HCT116 (cell line): ENCODE measurements around the gene FAM98A. TPM values are rescaled to one million over a fixed set of nuclear protein-coding genes. Genes with fewer than 3 reads are reported as not detected.

Experiments used
- ATAC-seq: fragments of 200-7000 bp; cut with Tn5 transposase; 2 replicates; pipeline ENCODE4 v1.9.1; 2020; ENCODE audit warnings: mild to moderate bottlenecking, moderate library complexity
- BruUV-seq: library from RNA; stranded (reverse); fragments of 400-500 nt; replicated peaks from 2 replicates; lab custom pipeline; 2021; lab: Mats Ljungman, UMichigan
- CTCF ChIA-PET: fragments of 300-600 bp; sonication (Branson Sonifier 250); formaldehyde crosslinking; loops from one replicate; lab custom pipeline; 2021; ENCODE audit warnings: antibody characterized with exemption; lab: Charles Lee
- POLR2A ChIA-PET: fragments of 300-600, 350-600 bp; sonication (Branson Sonifier 250); formaldehyde crosslinking; loops from one replicate; lab custom pipeline; 2021; ENCODE audit warnings: antibody characterized with exemption; lab: Charles Lee
- RAD21 ChIA-PET, 2 experiments: fragments of 300-600 bp; sonication (Branson Sonifier 250); formaldehyde crosslinking; loops; one replicate each; lab custom pipeline; 2023; ENCODE audit warnings: low total read pairs in 2 of 2; ENCODE audit not compliant: uncharacterized antibody in 2 of 2, unreplicated experiment in 2 of 2, low non-redundant PET in 1 of 2; lab: Charles Lee
- DNase-seq: peaks from one replicate; pipeline ENCODE4 v3.0.0-alpha.2; 2010; ENCODE audit warnings: low read depth, low spot score
- H2AFZ ChIP-seq: fragments of 200-600 bp; shearing (Covaris generic), sonication (generic); 2 replicates; pipeline ENCODE4 v1.6.1; 2017; ENCODE audit warnings: low read depth, mixed run types, mixed read lengths, antibody characterized with exemption, low read length; ENCODE audit not compliant: poor library complexity, severe bottlenecking
- H3K27ac ChIP-seq: 2 replicates; pipeline ENCODE4 v1.5.1; 2012; ENCODE audit warnings: low read depth, low read length
- H3K27me3 ChIP-seq: fragments of 200-600 bp; sonication (generic); 2 replicates; pipeline ENCODE4 v1.6.1; 2016; ENCODE audit warnings: mixed run types, low read length, mixed read lengths; ENCODE audit not compliant: insufficient read depth
- H3K36me3 ChIP-seq, 2 experiments: fragments of 200-500 bp in 1 of 2; fragments of 200-600 bp in 1 of 2; sonication (Bioruptor generic) in 1 of 2; sonication (generic) in 1 of 2; 2 replicates each; pipeline versions ENCODE4 v1.5.1 to v1.6.1; 2014 to 2016; ENCODE audit warnings: low read length in 2 of 2, inconsistent platforms in 1 of 2, mixed read lengths in 1 of 2, mixed run types in 1 of 2; ENCODE audit not compliant: insufficient read depth in 2 of 2, control insufficient read depth in 1 of 2
- H3K4me1 ChIP-seq, 2 experiments: fragments of 200-600 bp in 1 of 2; sonication (generic) in 1 of 2; 2 replicates each; pipeline versions ENCODE4 v1.5.1 to v1.6.1; 2012 to 2017; ENCODE audit warnings: low read length in 2 of 2, inconsistent platforms in 1 of 2, mild to moderate bottlenecking in 1 of 2, mixed read lengths in 1 of 2, mixed run types in 1 of 2, moderate library complexity in 1 of 2; ENCODE audit not compliant: insufficient read depth in 2 of 2, control insufficient read depth in 1 of 2
- H3K4me2 ChIP-seq: fragments of 200-600 bp; sonication (generic); 2 replicates; pipeline ENCODE4 v1.6.1; 2017; ENCODE audit warnings: mixed run types, low read length, mixed read lengths
- H3K4me3 ChIP-seq, 2 experiments: fragments of 200-600 bp in 1 of 2; sonication (generic) in 1 of 2; replicated peaks in 1 of 2; 2 replicates each; pipeline ENCODE4 v1.5.1; 2011 to 2016; ENCODE audit warnings: low read length in 2 of 2, control low read depth in 1 of 2, low read depth in 1 of 2, mild to moderate bottlenecking in 1 of 2, mixed read lengths in 1 of 2, mixed run types in 1 of 2
- H3K79me2 ChIP-seq: fragments of 200-600 bp; sonication (generic); 2 replicates; pipeline ENCODE4 v1.6.1; 2017; ENCODE audit warnings: mild to moderate bottlenecking, mixed run types, low read length, moderate library complexity, mixed read lengths; ENCODE audit not compliant: insufficient read depth
- H3K9ac ChIP-seq: fragments of 200-600 bp; sonication (generic); 2 replicates; pipeline ENCODE4 v1.6.1; 2016; ENCODE audit warnings: low read length, mixed read lengths
- H3K9me2 ChIP-seq: fragments of 200-600 bp; sonication (generic), shearing (Covaris generic); 2 replicates; pipeline ENCODE4 v1.6.1; 2017; ENCODE audit warnings: mixed run types, mild to moderate bottlenecking, moderate library complexity; ENCODE audit not compliant: insufficient read depth
- H3K9me3 ChIP-seq, 2 experiments: fragments of 200-500 bp in 1 of 2; fragments of 200-600 bp in 1 of 2; sonication (Bioruptor generic) in 1 of 2; sonication (generic) in 1 of 2; 2 replicates each; pipeline ENCODE4 v1.6.1; 2014 to 2017; ENCODE audit warnings: low read length in 2 of 2, mixed read lengths in 2 of 2, inconsistent platforms in 1 of 2, low read depth in 1 of 2, mild to moderate bottlenecking in 1 of 2, mixed run types in 1 of 2, moderate library complexity in 1 of 2; ENCODE audit not compliant: control insufficient read depth in 1 of 2, insufficient read depth in 1 of 2
- H4K20me1 ChIP-seq: fragments of 200-600 bp; sonication (generic), shearing (Covaris generic); 2 replicates; pipeline ENCODE4 v1.6.1; 2017; ENCODE audit warnings: mixed run types, mild to moderate bottlenecking, moderate library complexity; ENCODE audit not compliant: insufficient read depth
- CBX3 ChIP-seq: IDR thresholded peaks from 2 replicates; pipeline ENCODE4 v1.6.1; 2012; ENCODE audit warnings: low read depth
- CEBPB ChIP-seq: IDR thresholded peaks from 2 replicates; pipeline ENCODE4 v1.6.1; 2012; ENCODE audit warnings: low read depth
- EGR1 ChIP-seq: IDR thresholded peaks from 2 replicates; pipeline ENCODE4 v1.6.1; 2012; ENCODE audit warnings: low read depth
- ELF1 ChIP-seq: IDR thresholded peaks from 2 replicates; pipeline ENCODE4 v1.6.1; 2012; ENCODE audit warnings: low read depth, borderline replicate concordance
- EZH2 ChIP-seq: fragments of 200-600 bp; sonication (generic); IDR thresholded peaks from 2 replicates; pipeline ENCODE4 v1.6.1; 2017; ENCODE audit warnings: antibody characterized with exemption, mixed run types
- EZH2phosphoT487 ChIP-seq: fragments of 200-600 bp; IDR thresholded peaks from 2 replicates; pipeline ENCODE4 v1.6.1; 2018; ENCODE audit warnings: antibody characterized with exemption, borderline replicate concordance
- FOSL1 ChIP-seq: IDR thresholded peaks from 2 replicates; pipeline ENCODE4 v1.6.1; 2012; ENCODE audit warnings: low read depth
- JUND ChIP-seq: IDR thresholded peaks from 2 replicates; pipeline ENCODE4 v1.6.1; 2012
- POLR2A ChIP-seq: IDR thresholded peaks from 2 replicates; pipeline ENCODE4 v1.7.0; 2011; ENCODE audit warnings: borderline replicate concordance; ENCODE audit not compliant: insufficient read depth, insufficient read length; ENCODE audit errors: extremely low read depth
- POLR2AphosphoS5 ChIP-seq: IDR thresholded peaks from 2 replicates; pipeline ENCODE4 v1.6.1; 2011; ENCODE audit warnings: mild to moderate bottlenecking, low read depth, low read length, moderate library complexity
- RAD21 ChIP-seq: IDR thresholded peaks from 2 replicates; pipeline ENCODE4 v1.6.1; 2012; ENCODE audit warnings: low read depth, mild to moderate bottlenecking
- SIN3A ChIP-seq: IDR thresholded peaks from 2 replicates; pipeline ENCODE4 v1.6.1; 2012; ENCODE audit warnings: low read depth
- SP1 ChIP-seq: IDR thresholded peaks from 2 replicates; pipeline ENCODE4 v1.6.1; 2012; ENCODE audit warnings: low read depth
- SRF ChIP-seq: IDR thresholded peaks from 2 replicates; pipeline ENCODE4 v1.6.1; 2012; ENCODE audit warnings: low read depth
- TCF7L2 ChIP-seq: IDR thresholded peaks from 2 replicates; pipeline ENCODE4 v1.7.0; 2011; ENCODE audit warnings: borderline replicate concordance, inconsistent platforms; ENCODE audit not compliant: insufficient read depth, insufficient read length; ENCODE audit errors: extremely low read depth
- YY1 ChIP-seq: IDR thresholded peaks from 2 replicates; pipeline ENCODE4 v1.6.1; 2011; ENCODE audit warnings: low read length, low read depth, moderate library complexity, mild to moderate bottlenecking; ENCODE audit not compliant: insufficient replicate concordance; ENCODE audit errors: extremely low read depth
- ZNF274 ChIP-seq: fragments of 200-500 bp; sonication (Bioruptor generic); IDR thresholded peaks from 2 replicates; pipeline ENCODE4 v1.6.1; 2014; ENCODE audit warnings: mild to moderate bottlenecking, low read depth, low read length, inconsistent platforms
- intact Hi-C: fragments of 100-400 bp; cut with micrococcal nuclease; formaldehyde crosslinking; loops from 2 replicates; pipeline ENCODE4 v1.10.0; 2022
- total RNA-seq: library from RNA; stranded (reverse); gene quantifications from one replicate; pipeline ENCODE4 v1.2.1, GENCODE V29; 2021; ENCODE audit not compliant: unreplicated experiment
- TF ChIP-seq, protein P1 (sequence below): IDR thresholded peaks from 2 replicates; pipeline ENCODE4 v1.6.1; 2012; ENCODE audit warnings: low read depth
- TF ChIP-seq, protein P2 (sequence below), 3 experiments: fragments of 200-600 bp in 1 of 3; sonication (generic) in 1 of 3; IDR thresholded peaks in 2 of 3; conservative IDR thresholded peaks in 1 of 3; 2 replicates each; pipeline ENCODE4 v1.5.1; 2012 to 2017; ENCODE audit warnings: low read depth in 2 of 3, low read length in 2 of 3, antibody characterized with exemption in 1 of 3, borderline replicate concordance in 1 of 3, control low read depth in 1 of 3, mild to moderate bottlenecking in 1 of 3, mixed read lengths in 1 of 3, mixed run types in 1 of 3, moderate library complexity in 1 of 3; ENCODE audit not compliant: insufficient read depth in 1 of 3
- TF ChIP-seq, protein P3 (sequence below): IDR thresholded peaks from 2 replicates; pipeline ENCODE4 v1.6.1; 2012

FAM98A gene
- total RNA-seq, 1 experiment from 2014 or later: 42.9 TPM

DNA sequence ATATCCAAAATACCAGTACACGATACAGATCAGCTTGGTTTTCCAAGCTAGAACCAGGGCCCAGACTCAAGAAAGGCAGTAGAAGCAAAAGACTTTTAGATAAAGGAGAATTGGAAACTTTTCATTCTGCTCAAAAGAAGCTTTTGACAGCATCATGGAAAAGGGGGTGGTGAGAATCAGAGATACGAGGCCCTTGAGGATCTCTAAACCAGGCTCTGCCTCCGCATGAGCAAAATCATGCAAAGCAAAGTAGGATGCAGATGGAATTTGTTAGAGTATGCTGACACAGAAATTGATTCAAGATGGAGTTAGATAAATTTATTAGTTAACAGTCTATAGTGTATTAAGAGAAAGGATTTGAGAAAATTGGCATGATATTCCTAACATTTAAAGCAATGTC, 39.8 kb downstream of the FAM98A start:
- no peak overlapping the region for H2AFZ ChIP-seq
- no peak overlapping the region for H3K27ac ChIP-seq
- no TSS peak for BruUV-seq
- no peak overlapping the region for H3K9ac ChIP-seq
- ChIA-PET CTCF (no interaction called here), RAD21 (no interaction called here), POLR2A (no interaction called here)
- TF ChIP-seq YY1 (no peak), EGR1 (no peak), SRF (no peak), EZH2phosphoT487 (no peak), CBX3 (no peak), ELF1 (no peak), POLR2AphosphoS5 (no peak), RAD21 (no peak), SP1 (no peak), POLR2A (no peak), JUND (no peak), FOSL1 (no peak), TCF7L2 (no peak), CEBPB (no peak), ZNF274 (no peak), EZH2 (no peak), SIN3A (no peak)
- TF ChIP-seq, protein P1, sequence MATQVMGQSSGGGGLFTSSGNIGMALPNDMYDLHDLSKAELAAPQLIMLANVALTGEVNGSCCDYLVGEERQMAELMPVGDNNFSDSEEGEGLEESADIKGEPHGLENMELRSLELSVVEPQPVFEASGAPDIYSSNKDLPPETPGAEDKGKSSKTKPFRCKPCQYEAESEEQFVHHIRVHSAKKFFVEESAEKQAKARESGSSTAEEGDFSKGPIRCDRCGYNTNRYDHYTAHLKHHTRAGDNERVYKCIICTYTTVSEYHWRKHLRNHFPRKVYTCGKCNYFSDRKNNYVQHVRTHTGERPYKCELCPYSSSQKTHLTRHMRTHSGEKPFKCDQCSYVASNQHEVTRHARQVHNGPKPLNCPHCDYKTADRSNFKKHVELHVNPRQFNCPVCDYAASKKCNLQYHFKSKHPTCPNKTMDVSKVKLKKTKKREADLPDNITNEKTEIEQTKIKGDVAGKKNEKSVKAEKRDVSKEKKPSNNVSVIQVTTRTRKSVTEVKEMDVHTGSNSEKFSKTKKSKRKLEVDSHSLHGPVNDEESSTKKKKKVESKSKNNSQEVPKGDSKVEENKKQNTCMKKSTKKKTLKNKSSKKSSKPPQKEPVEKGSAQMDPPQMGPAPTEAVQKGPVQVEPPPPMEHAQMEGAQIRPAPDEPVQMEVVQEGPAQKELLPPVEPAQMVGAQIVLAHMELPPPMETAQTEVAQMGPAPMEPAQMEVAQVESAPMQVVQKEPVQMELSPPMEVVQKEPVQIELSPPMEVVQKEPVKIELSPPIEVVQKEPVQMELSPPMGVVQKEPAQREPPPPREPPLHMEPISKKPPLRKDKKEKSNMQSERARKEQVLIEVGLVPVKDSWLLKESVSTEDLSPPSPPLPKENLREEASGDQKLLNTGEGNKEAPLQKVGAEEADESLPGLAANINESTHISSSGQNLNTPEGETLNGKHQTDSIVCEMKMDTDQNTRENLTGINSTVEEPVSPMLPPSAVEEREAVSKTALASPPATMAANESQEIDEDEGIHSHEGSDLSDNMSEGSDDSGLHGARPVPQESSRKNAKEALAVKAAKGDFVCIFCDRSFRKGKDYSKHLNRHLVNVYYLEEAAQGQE: no peak
- TF ChIP-seq, protein P2, sequence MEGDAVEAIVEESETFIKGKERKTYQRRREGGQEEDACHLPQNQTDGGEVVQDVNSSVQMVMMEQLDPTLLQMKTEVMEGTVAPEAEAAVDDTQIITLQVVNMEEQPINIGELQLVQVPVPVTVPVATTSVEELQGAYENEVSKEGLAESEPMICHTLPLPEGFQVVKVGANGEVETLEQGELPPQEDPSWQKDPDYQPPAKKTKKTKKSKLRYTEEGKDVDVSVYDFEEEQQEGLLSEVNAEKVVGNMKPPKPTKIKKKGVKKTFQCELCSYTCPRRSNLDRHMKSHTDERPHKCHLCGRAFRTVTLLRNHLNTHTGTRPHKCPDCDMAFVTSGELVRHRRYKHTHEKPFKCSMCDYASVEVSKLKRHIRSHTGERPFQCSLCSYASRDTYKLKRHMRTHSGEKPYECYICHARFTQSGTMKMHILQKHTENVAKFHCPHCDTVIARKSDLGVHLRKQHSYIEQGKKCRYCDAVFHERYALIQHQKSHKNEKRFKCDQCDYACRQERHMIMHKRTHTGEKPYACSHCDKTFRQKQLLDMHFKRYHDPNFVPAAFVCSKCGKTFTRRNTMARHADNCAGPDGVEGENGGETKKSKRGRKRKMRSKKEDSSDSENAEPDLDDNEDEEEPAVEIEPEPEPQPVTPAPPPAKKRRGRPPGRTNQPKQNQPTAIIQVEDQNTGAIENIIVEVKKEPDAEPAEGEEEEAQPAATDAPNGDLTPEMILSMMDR (IDR thresholded peaks at IDR 0.05 in 2 of 3, conservative IDR thresholded peaks at IDR 0.05 in 1 of 3; ENCODE audit: borderline replicate concordance in 1 of 3, insufficient read depth in 1 of 3, low read depth in 2 of 3, low read length in 2 of 3): no peak
- TF ChIP-seq, protein P3, sequence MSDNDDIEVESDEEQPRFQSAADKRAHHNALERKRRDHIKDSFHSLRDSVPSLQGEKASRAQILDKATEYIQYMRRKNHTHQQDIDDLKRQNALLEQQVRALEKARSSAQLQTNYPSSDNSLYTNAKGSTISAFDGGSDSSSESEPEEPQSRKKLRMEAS: no peak
- H3K4me2 ChIP-seq: no peak overlapping the region
- no peak for ATAC-seq
- H3K36me3 ChIP-seq: no peaks in the 10 kb centered on the region
- H4K20me1 ChIP-seq: no peaks in the 10 kb centered on the region
- H3K27me3 ChIP-seq: no peaks in the 10 kb centered on the region
- H3K79me2 ChIP-seq: no peaks in the 10 kb centered on the region
- no peaks in the 10 kb centered on the region for H3K9me2 ChIP-seq
- H3K4me1 ChIP-seq: no peaks in the 10 kb centered on the region
- intact Hi-C loops: no loop called here
- no peak overlapping the region for H3K4me3 ChIP-seq
- no peak for DNase-seq
- H3K9me3 ChIP-seq: no peaks in the 10 kb centered on the region
